ENCODE measurements around the gene KANK4.

Gene KANK4

DNA sequence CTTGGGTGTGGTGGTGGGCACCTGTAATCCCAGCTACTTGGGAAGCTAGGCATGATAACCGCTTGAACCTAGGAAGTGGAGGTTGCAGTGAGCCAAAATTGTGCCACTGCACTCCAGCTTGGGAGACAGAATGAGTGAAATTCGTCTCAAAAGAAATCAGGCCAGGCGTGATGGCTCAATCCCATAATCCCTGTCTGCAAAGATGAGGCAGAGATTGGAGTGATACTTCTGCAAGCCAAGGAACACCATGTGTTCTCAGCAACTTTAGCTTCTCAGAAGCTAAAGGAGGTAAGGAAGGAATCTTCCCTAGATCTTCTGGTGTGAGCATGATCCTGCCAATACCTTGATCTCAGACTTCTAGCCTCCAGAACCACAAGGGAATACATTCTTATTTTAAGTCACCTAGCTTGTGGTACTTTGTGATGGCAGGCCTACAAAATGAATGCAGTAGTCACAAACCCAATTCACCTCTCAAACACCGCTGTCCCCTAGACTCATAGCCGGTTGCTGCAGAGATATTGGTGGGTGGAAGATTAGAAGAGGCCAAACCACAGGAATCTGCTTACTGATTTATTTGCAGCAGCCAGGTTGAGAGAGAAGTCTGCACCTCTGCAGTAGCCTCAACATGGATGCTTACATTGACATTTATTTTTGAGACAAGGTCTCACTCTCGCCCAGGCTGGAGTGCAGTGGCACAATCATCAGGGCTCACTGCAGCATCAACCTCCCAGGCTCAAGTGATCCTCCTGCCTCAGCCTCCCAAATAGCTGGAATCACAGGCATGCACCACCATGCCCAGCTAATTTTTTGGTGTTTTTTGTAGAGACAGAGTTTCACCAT, 105.9 kb downstream of the KANK4 start:
- Mint-ChIP-seq H3K9me3 (peaks cover 10% of the 10 kb centered on the region), H3K27me3 (peaks cover 3% of the 10 kb centered on the region), H3K36me3 (no peaks in the 10 kb centered on the region), H3K4me1 (peaks cover 4% of the 10 kb centered on the region), H3K4me3 (no peak overlapping the region), H3K27ac (no peak overlapping the region)
- CTCF ChIA-PET = no interaction called here
- no peak for DNase-seq

GRCh38 chr1:62212411-62212810, 106.8 kb downstream of the KANK4 start:
- H3K27ac Mint-ChIP-seq = no peak overlapping the region
- peaks cover 3% of the 10 kb centered on the region for H3K27me3 Mint-ChIP-seq
- DNase-seq = no peak
- no peak overlapping the region for H3K4me3 Mint-ChIP-seq
- no peaks in the 10 kb centered on the region for H3K36me3 Mint-ChIP-seq
- peaks cover 4% of the 10 kb centered on the region for H3K4me1 Mint-ChIP-seq
- H3K9me3 Mint-ChIP-seq = peaks cover 8% of the 10 kb centered on the region
- CTCF ChIA-PET = no interaction called here

GRCh38 chr1:62210960-62211359, 108.3 kb downstream of the KANK4 start:
- Mint-ChIP-seq H3K9me3 (peaks cover 7% of the 10 kb centered on the region), H3K27me3 (peaks cover 3% of the 10 kb centered on the region), H3K4me3 (no peak overlapping the region), H3K36me3 (no peaks in the 10 kb centered on the region), H3K27ac (no peak overlapping the region), H3K4me1 (peaks cover 4% of the 10 kb centered on the region)
- no peak for DNase-seq
- CTCF ChIA-PET = no interaction called here

GRCh38 chr1:62209931-62210595, 109.2 kb downstream of the KANK4 start:
- Mint-ChIP-seq H3K9me3 (peaks cover 7% of the 10 kb centered on the region), H3K4me3 (no peak overlapping the region), H3K27ac (no peak overlapping the region), H3K36me3 (no peaks in the 10 kb centered on the region), H3K4me1 (peaks cover 4% of the 10 kb centered on the region), H3K27me3 (peaks cover 3% of the 10 kb centered on the region)
- CTCF ChIA-PET = no interaction called here
- no peak for DNase-seq

DNA sequence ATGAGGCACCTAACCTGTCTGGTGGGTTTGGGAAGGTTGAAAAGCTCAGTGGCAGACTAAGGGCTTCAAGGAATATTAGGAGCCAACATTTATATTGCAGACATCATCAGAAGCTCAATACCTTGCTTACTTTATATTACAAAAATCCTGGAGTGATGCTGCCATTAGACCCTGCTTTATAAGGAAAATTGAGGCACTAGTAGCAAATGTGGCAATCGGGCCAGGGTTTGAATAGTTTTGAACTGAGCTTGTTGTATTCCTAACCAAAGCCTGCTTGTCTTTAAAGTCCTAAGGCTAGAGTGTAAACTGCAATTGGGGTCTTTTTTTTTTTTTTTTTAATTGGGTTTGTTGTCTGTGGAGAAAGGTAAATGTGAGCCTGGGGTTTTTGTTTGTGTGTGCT, 110.3 kb downstream of the KANK4 start:
- no peak for DNase-seq
- H3K36me3 Mint-ChIP-seq = no peaks in the 10 kb centered on the region
- no peak overlapping the region for H3K4me3 Mint-ChIP-seq
- CTCF ChIA-PET = no interaction called here
- peaks cover 7% of the 10 kb centered on the region for H3K9me3 Mint-ChIP-seq
- H3K4me1 Mint-ChIP-seq = peaks cover 4% of the 10 kb centered on the region
- no peak overlapping the region for H3K27ac Mint-ChIP-seq
- peaks cover 3% of the 10 kb centered on the region for H3K27me3 Mint-ChIP-seq

DNA sequence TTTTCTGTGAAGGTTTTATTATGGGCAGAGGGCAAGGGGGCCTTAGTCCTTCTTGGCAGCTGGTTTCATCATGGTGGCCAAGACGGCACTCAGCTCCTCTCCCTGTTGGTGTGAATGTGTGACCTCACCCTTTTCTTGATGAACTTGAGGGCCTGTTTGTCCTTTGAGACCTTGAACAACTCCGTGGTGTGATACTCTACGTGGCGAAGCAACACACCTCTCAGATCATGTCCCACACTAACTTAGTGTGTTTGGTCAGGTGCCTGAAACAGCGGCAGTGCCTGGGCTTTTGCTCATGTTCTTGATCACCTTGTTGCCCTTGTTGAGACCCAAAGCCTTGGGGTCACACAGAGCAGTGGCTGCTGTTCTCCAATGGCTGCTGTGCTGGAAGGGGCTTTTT, 111.1 kb downstream of the KANK4 start:
- Mint-ChIP-seq H3K9me3 (peaks cover 7% of the 10 kb centered on the region), H3K27ac (no peak overlapping the region), H3K36me3 (no peaks in the 10 kb centered on the region), H3K4me1 (peaks cover 4% of the 10 kb centered on the region), H3K4me3 (no peak overlapping the region), H3K27me3 (peaks cover 3% of the 10 kb centered on the region)
- CTCF ChIA-PET = no interaction called here
- DNase-seq = no peak

GRCh38 chr1:62207187-62207586, 112.0 kb downstream of the KANK4 start:
- Mint-ChIP-seq H3K27me3 (peaks cover 3% of the 10 kb centered on the region), H3K4me1 (peaks cover 4% of the 10 kb centered on the region), H3K4me3 (no peak overlapping the region), H3K27ac (no peak overlapping the region), H3K9me3 (peaks cover 7% of the 10 kb centered on the region), H3K36me3 (no peaks in the 10 kb centered on the region)
- DNase-seq = no peak
- CTCF ChIA-PET = no interaction called here

DNA sequence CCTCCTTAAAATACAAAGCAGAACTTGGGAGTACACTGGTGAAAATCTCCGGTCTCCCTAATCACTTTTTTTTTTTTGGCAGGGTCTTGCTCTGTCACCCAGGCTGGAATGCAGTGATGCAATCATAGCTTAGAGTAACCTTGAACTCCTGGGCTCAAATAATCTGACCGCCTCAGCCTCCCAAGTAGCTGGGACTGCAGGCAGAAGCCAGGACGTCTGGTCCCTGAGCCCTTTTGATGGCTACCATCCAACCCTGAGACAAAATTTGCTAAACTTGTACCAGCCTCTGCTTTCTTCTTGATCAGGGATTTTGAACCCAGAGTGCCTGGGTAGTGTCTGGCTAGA, 120.5 kb downstream of the KANK4 start:
- Mint-ChIP-seq H3K27ac (no peak overlapping the region), H3K4me1 (peaks cover 4% of the 10 kb centered on the region), H3K36me3 (no peaks in the 10 kb centered on the region), H3K27me3 (peaks cover 49% of the 10 kb centered on the region), H3K4me3 (no peak overlapping the region), H3K9me3 (no peaks in the 10 kb centered on the region)
- CTCF ChIA-PET = interaction anchor here (1.2 kb wide), 1 partner anchor 23 kb away, joined by 3 read pairs; no protein-coding TSS in a partner anchor
- no peak for DNase-seq

DNA sequence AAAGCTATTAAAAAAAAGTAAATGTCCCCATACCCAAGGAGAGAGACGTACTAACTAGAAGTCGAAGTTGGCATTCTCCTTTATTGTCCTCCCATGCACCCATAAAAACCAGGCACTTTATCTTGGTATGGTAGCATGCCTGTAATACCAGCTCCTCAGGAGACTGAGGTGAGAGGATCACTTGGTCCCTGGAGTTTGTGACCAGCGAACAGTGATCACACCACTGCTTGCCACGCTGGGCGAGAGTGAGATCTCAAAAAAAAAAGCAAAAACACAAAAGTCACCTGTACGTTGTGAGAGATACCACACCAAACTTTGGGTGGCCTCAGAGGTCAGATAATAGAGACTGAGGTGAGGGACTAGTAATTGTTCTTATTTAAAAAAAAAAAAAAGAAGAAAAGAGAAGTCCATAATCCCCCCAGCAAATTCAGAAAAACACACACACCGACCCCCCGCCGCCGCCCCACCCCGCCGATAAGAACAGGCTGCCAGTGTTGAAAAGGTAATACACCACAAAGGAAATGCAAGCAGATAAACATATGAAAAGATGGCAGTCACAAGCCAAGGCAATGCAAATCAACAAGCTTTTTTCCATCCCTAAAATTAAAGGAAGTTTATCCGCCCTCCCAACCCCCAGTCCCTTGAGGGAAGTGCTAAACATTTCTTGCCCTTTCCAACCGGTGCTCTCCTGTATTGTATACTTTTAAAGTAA, 121.0 kb downstream of the KANK4 start:
- Mint-ChIP-seq H3K27me3 (peaks cover 54% of the 10 kb centered on the region), H3K27ac (no peak overlapping the region), H3K36me3 (no peaks in the 10 kb centered on the region), H3K4me3 (no peak overlapping the region), H3K9me3 (no peaks in the 10 kb centered on the region), H3K4me1 (peaks cover 4% of the 10 kb centered on the region)
- no peak for DNase-seq
- CTCF ChIA-PET = interaction anchor here (1.2 kb wide), 1 partner anchor 23 kb away, joined by 3 read pairs; no protein-coding TSS in a partner anchor

DNA sequence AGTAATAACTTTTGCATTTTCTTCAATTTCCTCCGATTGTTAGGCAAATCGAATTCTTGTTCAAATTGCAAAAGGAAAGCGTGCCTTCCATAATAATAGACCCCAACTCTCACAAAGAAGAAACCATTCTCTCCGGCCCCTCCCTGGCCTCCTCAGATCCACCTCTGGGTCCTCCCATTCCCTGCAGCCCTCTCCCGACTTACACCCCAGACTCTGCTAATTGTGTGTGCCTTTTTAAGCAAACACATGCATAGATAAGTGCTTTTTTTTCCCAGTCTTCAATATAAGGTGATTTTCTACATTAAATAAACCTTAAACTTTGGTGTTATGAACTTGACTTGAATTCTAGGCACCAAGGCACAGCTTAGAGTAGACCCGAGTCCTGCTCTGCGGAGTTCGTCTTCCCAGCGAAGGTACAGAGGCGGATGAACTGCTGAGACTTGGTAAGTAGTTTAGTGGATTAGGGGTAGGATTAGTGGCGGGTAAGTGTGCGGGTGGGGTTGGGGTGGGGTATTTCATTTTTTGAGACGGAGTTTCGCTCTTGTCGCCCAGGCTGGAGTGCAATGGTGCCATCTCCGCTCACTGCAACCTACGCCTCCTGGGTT, 123.0 kb downstream of the KANK4 start:
- H3K27ac Mint-ChIP-seq = no peak overlapping the region
- peaks cover 56% of the 10 kb centered on the region for H3K27me3 Mint-ChIP-seq

GRCh38 chr1:62194651-62195544, 124.3 kb downstream of the KANK4 start, which contains the start of gene L1TD1:
TSS of gene L1TD1 (plus strand) at chr1:62194849. CDS start at chr1:62206629, 11,780 bp downstream.
- CTCF ChIA-PET = no interaction called here
- Mint-ChIP-seq H3K36me3 (no peaks in the 10 kb centered on the region), H3K4me3 (no peak within 1 kb of the TSS), H3K27ac (no peak within 1 kb of the TSS), H3K9me3 (no peaks in the 10 kb centered on the region), H3K4me1 (peaks cover 4% of the 10 kb centered on the region), H3K27me3 (peaks cover 56% of the 10 kb centered on the region)
- DNase-seq = no peak

More for the DNA sequence above, 123.0 kb downstream of the KANK4 start:
- Mint-ChIP-seq H3K4me3 (no peak overlapping the region), H3K9me3 (no peaks in the 10 kb centered on the region), H3K36me3 (no peaks in the 10 kb centered on the region), H3K4me1 (peaks cover 4% of the 10 kb centered on the region)
- no peak for DNase-seq
- CTCF ChIA-PET = no interaction called here

DNA sequence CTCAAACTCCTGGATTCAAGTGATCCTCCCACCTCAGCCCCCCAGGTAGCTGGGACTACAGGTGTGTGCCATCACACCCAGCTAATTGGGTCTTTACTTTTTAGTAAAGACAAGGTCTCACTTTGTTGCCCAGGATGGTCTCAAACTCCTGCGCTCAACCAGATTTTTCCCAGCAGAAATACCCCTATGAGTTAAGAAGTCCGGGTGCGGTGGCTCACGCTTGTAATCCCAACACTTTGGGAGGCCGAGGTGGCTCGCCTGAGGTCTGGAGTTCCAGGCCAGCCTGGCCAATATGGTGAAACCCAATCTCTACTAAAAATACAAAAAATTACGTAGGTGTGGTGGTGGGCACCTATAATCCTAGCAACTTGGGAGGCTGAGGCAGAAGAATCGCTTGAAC, 131.1 kb downstream of the KANK4 start:
- no peaks in the 10 kb centered on the region for H3K9me3 Mint-ChIP-seq
- no peak overlapping the region for H3K4me3 Mint-ChIP-seq
- no peaks in the 10 kb centered on the region for H3K4me1 Mint-ChIP-seq
- H3K36me3 Mint-ChIP-seq = no peaks in the 10 kb centered on the region
- no peak overlapping the region for H3K27ac Mint-ChIP-seq
- no peak for DNase-seq
- H3K27me3 Mint-ChIP-seq = peaks cover under 1% of the 10 kb centered on the region
- CTCF ChIA-PET = no interaction called here

GRCh38 chr1:62187548-62187947, 131.7 kb downstream of the KANK4 start:
- no peak overlapping the region for H3K4me3 Mint-ChIP-seq
- CTCF ChIA-PET = no interaction called here
- no peaks in the 10 kb centered on the region for H3K36me3 Mint-ChIP-seq
- no peak overlapping the region for H3K27ac Mint-ChIP-seq
- no peaks in the 10 kb centered on the region for H3K4me1 Mint-ChIP-seq
- no peaks in the 10 kb centered on the region for H3K27me3 Mint-ChIP-seq
- DNase-seq = no peak
- H3K9me3 Mint-ChIP-seq = no peaks in the 10 kb centered on the region
